HG03439 (cell line): ENCODE measurements around the gene SVEP1.
"Not testable (repeated sequence)": the region's sequence is repeated elsewhere in the genome, so short reads cannot be mapped to it uniquely, and the experiment has no call there.

Experiments
- ATAC-seq: cut with Tn5 transposase; IDR thresholded peaks from one replicate; pipeline ENCODE4 v1.9.1; 2021; ENCODE audit warnings: mild to moderate bottlenecking, moderate library complexity; ENCODE audit not compliant: unreplicated experiment

SVEP1 gene

GRCh38 chr9:110579862-110580219 is 300 bp upstream of the SVEP1 start:
- ATAC-seq, result no peak

DNA sequence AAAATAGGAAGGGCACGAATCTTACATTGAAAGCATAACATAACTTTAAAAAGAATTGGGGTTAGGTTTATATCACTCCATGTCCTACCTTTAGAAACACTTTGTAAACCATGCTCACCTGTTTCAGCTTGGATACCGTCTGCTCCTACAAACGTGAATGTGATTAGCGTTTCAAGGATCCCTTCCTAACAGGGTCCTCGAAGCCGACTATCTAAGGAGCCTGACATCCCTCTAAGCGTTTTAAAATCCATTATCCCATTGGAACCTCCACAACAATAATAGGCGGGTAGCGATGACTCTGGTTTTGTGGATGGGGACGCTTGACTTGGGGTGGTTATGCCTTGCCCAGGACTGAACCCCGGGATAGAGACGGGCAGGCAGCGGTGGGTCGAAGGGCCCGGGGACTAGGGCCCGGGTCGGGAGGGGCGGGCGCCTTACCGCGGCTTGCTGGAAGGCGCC is 937 bp downstream of the SVEP1 start:
- ATAC-seq, result no peak

GRCh38 chr9:110575945-110576344 is 3.6 kb downstream of the SVEP1 start:
- no peak for ATAC-seq

- no peak for ATAC-seq
Measured at GRCh38 chr9:110575169-110575568, 4.4 kb downstream of the SVEP1 start.

- ATAC-seq, result no peak
Measured at GRCh38 chr9:110573305-110573704, 6.2 kb downstream of the SVEP1 start.

- no peak for ATAC-seq
Measured at GRCh38 chr9:110571801-110572483, 7.6 kb downstream of the SVEP1 start.

DNA sequence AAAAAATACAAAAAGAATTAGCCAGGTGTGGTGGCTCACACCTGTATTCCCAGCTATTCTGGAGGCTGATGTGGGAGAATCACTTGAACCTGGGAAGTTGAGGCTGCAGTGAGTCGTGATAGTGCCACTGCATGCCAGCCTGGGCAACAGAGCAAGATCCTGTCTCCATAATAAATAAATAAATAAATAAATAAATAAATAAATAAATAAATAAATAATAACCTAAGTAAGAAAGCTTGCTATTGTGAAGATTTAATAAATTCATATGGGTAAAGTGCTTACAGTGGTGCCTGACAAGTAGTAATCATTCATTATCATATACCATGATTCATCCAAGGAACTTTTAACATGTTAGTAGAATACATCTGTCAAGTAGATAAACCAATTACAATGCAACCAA is 13.4 kb downstream of the SVEP1 start:
- no peak for ATAC-seq

GRCh38 chr9:110561826-110562225 is 17.7 kb downstream of the SVEP1 start:
- no peak for ATAC-seq

- no peak for ATAC-seq
Measured at GRCh38 chr9:110559869-110560268, 19.7 kb downstream of the SVEP1 start.

- ATAC-seq, result no peak
Measured at GRCh38 chr9:110555551-110556331, 23.8 kb downstream of the SVEP1 start.

GRCh38 chr9:110546411-110546871 is 33.1 kb downstream of the SVEP1 start:
- ATAC-seq, result no peak

- no peak for ATAC-seq
Measured at GRCh38 chr9:110545705-110546104, 33.8 kb downstream of the SVEP1 start.

- no peak for ATAC-seq
Measured at GRCh38 chr9:110543631-110544051, 35.9 kb downstream of the SVEP1 start.

- no peak for ATAC-seq
Measured at GRCh38 chr9:110541950-110542349, 37.6 kb downstream of the SVEP1 start.

DNA sequence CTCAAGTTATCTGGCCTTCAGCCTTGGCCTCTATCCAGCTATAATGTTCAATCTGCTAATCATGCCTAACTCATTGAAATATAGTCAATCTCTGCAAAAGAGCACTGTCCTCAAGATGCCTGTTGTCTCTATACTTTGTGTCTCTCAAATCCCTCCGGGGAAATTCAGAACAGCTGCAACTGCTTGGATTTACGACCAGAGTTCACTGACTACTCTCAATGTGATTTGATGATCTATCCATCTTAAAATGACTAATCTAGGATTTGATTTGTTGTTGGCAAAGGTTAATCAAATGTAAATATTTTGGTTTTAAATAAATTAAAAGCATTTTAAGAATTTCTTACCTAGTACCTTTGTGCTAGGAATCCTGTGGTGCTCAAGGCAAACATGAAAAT is 40.9 kb downstream of the SVEP1 start:
- no peak for ATAC-seq

GRCh38 chr9:110537841-110538646 is 41.5 kb downstream of the SVEP1 start:
- no peak for ATAC-seq

- ATAC-seq, result no peak
Measured at GRCh38 chr9:110536822-110537221, 42.7 kb downstream of the SVEP1 start.

GRCh38 chr9:110534162-110534561 is 45.4 kb downstream of the SVEP1 start:
- not testable (repeated sequence) for ATAC-seq

- no peak for ATAC-seq
Measured at GRCh38 chr9:110532908-110533665, 46.5 kb downstream of the SVEP1 start.

- no peak for ATAC-seq
Measured at GRCh38 chr9:110531776-110532175, 47.8 kb downstream of the SVEP1 start.

- not testable (repeated sequence) for ATAC-seq
Measured at GRCh38 chr9:110531241-110531640, 48.3 kb downstream of the SVEP1 start.
